Measurements from ENCODE around the gene RBBP5. TPM values are rescaled to one million over a fixed set of nuclear protein-coding genes. Genes with fewer than 3 reads are reported as not detected.

Gene RBBP5
- total RNA-seq, 1 donor from 2014 or later, result 23.4 TPM

GRCh38 chr1:205075642-205076155 lies 46.1 kb downstream of the RBBP5 start:
- intact Hi-C loops (cut with micrococcal nuclease), result no loop called here

GRCh38 chr1:205074513-205074912 lies 47.3 kb downstream of the RBBP5 start:
- intact Hi-C loops (cut with micrococcal nuclease), result no loop called here

GRCh38 chr1:205074084-205074483 lies 47.7 kb downstream of the RBBP5 start:
- intact Hi-C loops (cut with micrococcal nuclease), result no loop called here

GRCh38 chr1:205073511-205073910 lies 48.3 kb downstream of the RBBP5 start:
- intact Hi-C loops (cut with micrococcal nuclease), result no loop called here

GRCh38 chr1:205072881-205073280 lies 48.9 kb downstream of the RBBP5 start:
- intact Hi-C loops (cut with micrococcal nuclease), result no loop called here

GRCh38 chr1:205072286-205072685 lies 49.5 kb downstream of the RBBP5 start:
- intact Hi-C loops (cut with micrococcal nuclease), result no loop called here

GRCh38 chr1:205071801-205072200 lies 50.0 kb downstream of the RBBP5 start:
- intact Hi-C loops (cut with micrococcal nuclease), result no loop called here

GRCh38 chr1:205071028-205071409 lies 50.8 kb downstream of the RBBP5 start:
- intact Hi-C loops (cut with micrococcal nuclease), result no loop called here

GRCh38 chr1:205069371-205070125 lies 52.2 kb downstream of the RBBP5 start:
- intact Hi-C loops (cut with micrococcal nuclease), result no loop called here

- intact Hi-C loops (cut with micrococcal nuclease), result no loop called here
Measured at GRCh38 chr1:205068457-205069040, 53.2 kb downstream of the RBBP5 start.

GRCh38 chr1:205068001-205068400 lies 53.8 kb downstream of the RBBP5 start:
- intact Hi-C loops (cut with micrococcal nuclease), result no loop called here

GRCh38 chr1:205067031-205067430 lies 54.7 kb downstream of the RBBP5 start:
- intact Hi-C loops (cut with micrococcal nuclease), result no loop called here

- intact Hi-C loops (cut with micrococcal nuclease), result no loop called here
Measured at GRCh38 chr1:205066141-205066818, 55.5 kb downstream of the RBBP5 start.

GRCh38 chr1:205065666-205066065 lies 56.1 kb downstream of the RBBP5 start:
- intact Hi-C loops (cut with micrococcal nuclease), result no loop called here

GRCh38 chr1:205064741-205065316 lies 56.9 kb downstream of the RBBP5 start:
- intact Hi-C loops (cut with micrococcal nuclease), result no loop called here

- intact Hi-C loops (cut with micrococcal nuclease), result no loop called here
Measured at GRCh38 chr1:205064301-205064700, 57.5 kb downstream of the RBBP5 start.

- intact Hi-C loops (cut with micrococcal nuclease), result no loop called here
Measured at GRCh38 chr1:205062895-205063294, 58.9 kb downstream of the RBBP5 start.

- intact Hi-C loops (cut with micrococcal nuclease), result no loop called here
Measured at GRCh38 chr1:205062319-205062718, 59.5 kb downstream of the RBBP5 start.

- intact Hi-C loops (cut with micrococcal nuclease), result loop anchor here (1.0 kb wide), 3 partner anchors 72 to 195 kb away; no protein-coding TSS in a partner anchor
Measured at GRCh38 chr1:205061665-205062069, 60.1 kb downstream of the RBBP5 start.

- intact Hi-C loops (cut with micrococcal nuclease), result loop anchor here (1.0 kb wide), 3 partner anchors 72 to 195 kb away; no protein-coding TSS in a partner anchor
Measured at GRCh38 chr1:205061227-205061626, 60.6 kb downstream of the RBBP5 start.

- intact Hi-C loops (cut with micrococcal nuclease), result loop anchor here (1.0 kb wide), 3 partner anchors 71 to 196 kb away; no protein-coding TSS in a partner anchor
Measured at GRCh38 chr1:205060746-205061145, 61.0 kb downstream of the RBBP5 start.

GRCh38 chr1:205059660-205060059 lies 62.1 kb downstream of the RBBP5 start:
- intact Hi-C loops (cut with micrococcal nuclease), result no loop called here

Measured in T-helper 1 cell treated with Interleukin-12 subunit alpha and Interleukin-12 subunit beta and Interleukin-4 antibody, amounts not matched to agents 30 ng/mL and 1 ng/mL, for 36 hours (primary cell).